ENCODE data around the gene ZFP1. TPM values are rescaled to one million over a fixed set of nuclear protein-coding genes. Genes with fewer than 3 reads are reported as not detected.

The ZFP1 gene
- total RNA-seq, 1 donor from 2014 or later, result 21.8 TPM

DNA sequence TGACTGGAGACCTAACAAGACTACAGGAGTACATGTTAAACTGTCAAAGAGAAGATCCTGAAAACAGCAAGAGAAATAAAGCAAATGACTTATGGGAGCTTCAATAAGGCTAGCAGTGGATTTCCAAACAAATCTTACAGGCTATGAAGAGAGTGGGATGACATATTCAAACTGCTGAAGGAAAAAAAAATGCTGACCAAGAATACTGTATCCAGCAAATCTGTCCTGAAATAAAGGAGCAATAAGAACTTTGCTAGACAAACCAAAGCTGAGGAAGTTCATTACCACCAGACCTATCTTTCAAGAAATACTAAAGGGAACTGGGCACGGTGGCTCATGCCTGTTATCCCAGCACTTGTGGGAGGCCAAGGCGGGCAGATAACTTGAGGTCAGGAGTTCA lies 28.6 kb downstream of the ZFP1 start:
- Mint-ChIP-seq H3K4me1 (no peaks in the 10 kb centered on the region), H3K4me3 (no peak overlapping the region), H3K9me3 (peaks cover 64% of the 10 kb centered on the region), H3K27ac (no peak overlapping the region), H3K27me3 (ENCODE audit: low read depth) (no peaks in the 10 kb centered on the region), H3K36me3 (peaks cover 34% of the 10 kb centered on the region)
- no peak for DNase-seq (ENCODE audit: low spot score in 2 of 2, unreplicated experiment in 2 of 2)
- TF ChIP-seq, protein P1, sequence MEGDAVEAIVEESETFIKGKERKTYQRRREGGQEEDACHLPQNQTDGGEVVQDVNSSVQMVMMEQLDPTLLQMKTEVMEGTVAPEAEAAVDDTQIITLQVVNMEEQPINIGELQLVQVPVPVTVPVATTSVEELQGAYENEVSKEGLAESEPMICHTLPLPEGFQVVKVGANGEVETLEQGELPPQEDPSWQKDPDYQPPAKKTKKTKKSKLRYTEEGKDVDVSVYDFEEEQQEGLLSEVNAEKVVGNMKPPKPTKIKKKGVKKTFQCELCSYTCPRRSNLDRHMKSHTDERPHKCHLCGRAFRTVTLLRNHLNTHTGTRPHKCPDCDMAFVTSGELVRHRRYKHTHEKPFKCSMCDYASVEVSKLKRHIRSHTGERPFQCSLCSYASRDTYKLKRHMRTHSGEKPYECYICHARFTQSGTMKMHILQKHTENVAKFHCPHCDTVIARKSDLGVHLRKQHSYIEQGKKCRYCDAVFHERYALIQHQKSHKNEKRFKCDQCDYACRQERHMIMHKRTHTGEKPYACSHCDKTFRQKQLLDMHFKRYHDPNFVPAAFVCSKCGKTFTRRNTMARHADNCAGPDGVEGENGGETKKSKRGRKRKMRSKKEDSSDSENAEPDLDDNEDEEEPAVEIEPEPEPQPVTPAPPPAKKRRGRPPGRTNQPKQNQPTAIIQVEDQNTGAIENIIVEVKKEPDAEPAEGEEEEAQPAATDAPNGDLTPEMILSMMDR (IDR thresholded peaks at IDR 0.05; ENCODE audit: unreplicated experiment), result no peak

DNA sequence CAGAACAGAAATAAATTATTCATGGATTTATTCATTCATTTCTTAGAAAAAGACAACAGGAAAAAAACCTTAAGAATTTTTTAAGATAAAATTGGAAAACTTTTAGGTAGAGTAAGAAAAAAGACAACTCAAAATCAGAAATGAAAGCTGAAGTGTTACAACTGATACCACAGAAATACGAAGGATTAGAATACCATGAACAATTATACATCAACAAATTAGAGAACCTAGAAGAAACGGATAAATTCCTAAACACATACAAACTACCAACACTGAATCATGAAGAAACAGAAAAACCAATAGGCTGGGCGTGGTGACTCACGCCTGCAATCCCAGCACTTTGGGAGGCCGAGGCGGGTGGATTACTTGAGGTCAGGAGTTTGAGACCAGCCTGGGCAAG lies 30.9 kb downstream of the ZFP1 start:
- TF ChIP-seq, protein P1 (IDR thresholded peaks at IDR 0.05; ENCODE audit: unreplicated experiment), result no peak
- Mint-ChIP-seq H3K4me3 (no peak overlapping the region), H3K36me3 (peaks cover 13% of the 10 kb centered on the region), H3K27me3 (ENCODE audit: low read depth) (peaks cover 2% of the 10 kb centered on the region), H3K27ac (no peak overlapping the region), H3K4me1 (no peaks in the 10 kb centered on the region), H3K9me3 (peaks cover 47% of the 10 kb centered on the region)
- no peak for DNase-seq (ENCODE audit: low spot score in 2 of 2, unreplicated experiment in 2 of 2)

DNA sequence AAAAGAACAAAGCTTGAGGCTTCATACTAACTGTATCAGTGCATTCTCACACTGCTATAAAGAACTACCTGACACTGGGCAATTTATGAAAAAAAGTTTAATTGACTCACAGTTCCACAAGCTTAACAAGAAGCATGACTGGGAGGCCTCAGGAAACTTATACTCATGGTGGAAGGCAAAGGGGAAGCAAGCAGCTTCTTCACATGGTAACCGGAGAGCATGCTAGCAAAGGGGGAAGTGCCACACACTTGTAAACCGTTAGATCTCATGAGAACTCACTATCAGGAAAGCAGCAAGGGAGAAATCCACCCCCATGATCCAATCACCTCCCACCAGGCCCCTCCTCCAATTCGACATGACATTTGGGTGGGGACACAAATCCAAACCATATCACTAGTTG lies 33.3 kb downstream of the ZFP1 start:
- Mint-ChIP-seq H3K27ac (no peak overlapping the region), H3K36me3 (peaks cover 4% of the 10 kb centered on the region), H3K4me1 (no peaks in the 10 kb centered on the region), H3K27me3 (ENCODE audit: low read depth) (peaks cover 2% of the 10 kb centered on the region), H3K9me3 (peaks cover 49% of the 10 kb centered on the region), H3K4me3 (no peak overlapping the region)
- TF ChIP-seq, protein P1 (IDR thresholded peaks at IDR 0.05; ENCODE audit: unreplicated experiment), result no peak
- DNase-seq (ENCODE audit: low spot score in 2 of 2, unreplicated experiment in 2 of 2), result no peak

DNA sequence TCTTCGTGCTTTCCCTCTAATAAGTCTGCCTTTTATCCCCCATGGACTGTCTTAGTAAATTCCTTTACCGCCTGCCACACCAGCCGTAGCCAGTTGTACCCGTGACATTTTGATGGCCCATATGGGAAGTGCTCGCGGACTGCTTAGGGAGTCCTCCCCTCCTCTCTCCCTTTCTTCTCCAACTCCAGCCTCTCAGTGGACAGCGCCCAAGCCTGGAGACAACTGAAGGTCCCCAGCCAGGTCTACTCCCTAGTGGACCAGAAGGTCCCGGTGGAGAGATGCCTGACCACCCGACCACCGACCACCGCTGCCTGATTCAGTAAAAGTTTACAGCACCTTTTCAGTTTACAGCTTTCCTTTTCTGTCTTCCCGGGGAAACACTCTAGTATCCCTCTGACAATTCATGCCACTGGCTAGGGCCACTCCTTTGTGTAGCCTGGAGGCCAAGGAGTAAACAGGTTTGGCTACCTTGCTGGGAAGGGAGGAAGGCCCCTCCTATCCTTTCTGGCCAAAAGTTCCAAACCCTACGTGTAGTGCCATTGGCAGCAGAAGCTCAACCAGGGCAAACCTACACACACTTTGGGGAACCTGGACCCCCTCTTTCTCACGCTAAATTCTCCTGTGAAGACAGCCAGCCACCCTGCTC lies 40.6 kb downstream of the ZFP1 start:
- Mint-ChIP-seq H3K9me3 (peaks cover 23% of the 10 kb centered on the region), H3K4me3 (no peak overlapping the region), H3K4me1 (no peaks in the 10 kb centered on the region), H3K27me3 (ENCODE audit: low read depth) (no peaks in the 10 kb centered on the region), H3K36me3 (peaks cover 2% of the 10 kb centered on the region), H3K27ac (no peak overlapping the region)
- no peak for DNase-seq (ENCODE audit: low spot score in 2 of 2, unreplicated experiment in 2 of 2)
- TF ChIP-seq, protein P1 (IDR thresholded peaks at IDR 0.05; ENCODE audit: unreplicated experiment), result no peak

DNA sequence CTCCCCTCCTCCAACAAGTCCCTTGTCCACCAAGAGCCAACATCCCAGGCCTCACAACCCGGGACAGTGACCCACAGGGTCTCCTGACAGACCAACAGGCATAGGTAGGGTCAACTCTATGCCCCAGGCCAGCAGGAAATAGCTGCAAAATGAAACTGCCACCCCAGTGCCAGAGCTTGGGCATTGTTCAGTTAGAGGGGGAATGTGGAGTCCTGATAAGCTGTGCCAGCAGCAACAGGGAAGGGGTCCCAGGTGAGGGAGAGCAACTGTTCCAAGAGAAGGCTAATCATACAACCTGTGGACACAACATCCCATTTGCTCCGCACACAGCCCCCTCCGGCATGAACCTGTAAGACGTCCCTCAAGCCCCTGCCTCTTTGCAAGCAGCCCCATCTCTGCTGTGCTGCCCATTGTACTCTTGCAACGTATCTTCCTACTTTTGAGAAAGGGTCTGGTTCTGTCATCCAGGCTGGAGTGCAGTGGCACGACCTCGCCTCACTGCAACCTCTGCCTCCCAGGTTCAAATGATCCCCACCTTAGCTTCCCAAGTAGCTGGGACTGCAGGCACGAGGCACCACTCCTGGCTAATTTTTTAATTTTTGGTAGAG lies 41.4 kb downstream of the ZFP1 start:
- no peaks in the 10 kb centered on the region for H3K4me1 Mint-ChIP-seq
- DNase-seq (ENCODE audit: low spot score in 2 of 2, unreplicated experiment in 2 of 2), result no peak

More for the DNA sequence above, 41.4 kb downstream of the ZFP1 start:
- Mint-ChIP-seq H3K27ac (no peak overlapping the region), H3K27me3 (ENCODE audit: low read depth) (no peaks in the 10 kb centered on the region), H3K9me3 (peaks cover 21% of the 10 kb centered on the region), H3K36me3 (peaks cover 2% of the 10 kb centered on the region), H3K4me3 (no peak overlapping the region)
- TF ChIP-seq, protein P1 (IDR thresholded peaks at IDR 0.05; ENCODE audit: unreplicated experiment), result no peak
